ENCODE results near the gene CDC42BPA.

CDC42BPA gene

DNA sequence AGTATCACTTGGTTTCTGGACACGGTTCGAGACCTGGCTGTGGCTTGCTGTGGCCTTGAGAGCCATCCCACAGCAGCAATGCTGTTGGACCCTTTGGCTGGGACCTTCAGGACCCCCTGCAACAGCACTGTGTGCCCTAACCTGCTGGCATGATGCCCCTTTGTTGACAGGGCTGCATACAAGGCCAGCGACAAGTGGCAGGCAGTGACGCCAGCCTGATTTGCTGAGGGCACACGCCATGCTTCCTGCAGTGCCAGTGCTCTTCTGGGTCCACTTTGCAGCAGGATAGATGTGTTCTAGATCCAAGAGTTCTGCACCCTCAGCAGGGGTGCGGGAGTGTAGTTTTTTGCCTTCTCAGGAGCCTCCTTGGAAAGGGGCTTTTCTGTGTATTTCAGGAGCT lies 345.4 kb downstream of the CDC42BPA start:
- H3K4me1 Mint-ChIP-seq: peaks cover 6% of the 10 kb centered on the region
- ATAC-seq: no peak
- H3K9me3 Mint-ChIP-seq: peaks cover 6% of the 10 kb centered on the region
- no peak overlapping the region for H3K4me3 Mint-ChIP-seq
- H3K27ac Mint-ChIP-seq: no peak overlapping the region
- H3K27me3 Mint-ChIP-seq: no peaks in the 10 kb centered on the region
- peaks cover 45% of the 10 kb centered on the region for H3K36me3 Mint-ChIP-seq

DNA sequence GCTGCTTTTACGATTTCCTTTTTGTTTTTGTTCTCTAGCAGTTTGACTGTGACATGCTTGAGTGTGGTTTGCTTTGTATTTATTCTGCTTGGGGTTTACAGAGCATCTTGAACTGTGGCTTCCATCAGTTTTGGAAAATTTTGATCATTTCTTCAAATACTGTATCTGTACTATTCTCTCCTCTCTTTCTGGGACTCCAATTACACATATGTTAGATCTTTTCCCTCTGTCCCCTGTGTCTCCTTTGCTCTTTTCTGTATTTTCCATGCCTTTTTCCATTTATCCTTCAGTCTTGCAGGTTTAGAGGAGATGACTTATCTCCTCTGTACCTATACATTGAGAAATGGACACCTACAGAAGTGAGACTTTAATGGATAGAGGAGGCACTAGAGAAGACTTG lies 346.5 kb downstream of the CDC42BPA start:
- no peak for ATAC-seq
- H3K36me3 Mint-ChIP-seq: peaks cover 49% of the 10 kb centered on the region
- H3K27me3 Mint-ChIP-seq: no peaks in the 10 kb centered on the region
- no peak overlapping the region for H3K27ac Mint-ChIP-seq
- H3K4me3 Mint-ChIP-seq: no peak overlapping the region
- peaks cover 6% of the 10 kb centered on the region for H3K4me1 Mint-ChIP-seq
- peaks cover 6% of the 10 kb centered on the region for H3K9me3 Mint-ChIP-seq

DNA sequence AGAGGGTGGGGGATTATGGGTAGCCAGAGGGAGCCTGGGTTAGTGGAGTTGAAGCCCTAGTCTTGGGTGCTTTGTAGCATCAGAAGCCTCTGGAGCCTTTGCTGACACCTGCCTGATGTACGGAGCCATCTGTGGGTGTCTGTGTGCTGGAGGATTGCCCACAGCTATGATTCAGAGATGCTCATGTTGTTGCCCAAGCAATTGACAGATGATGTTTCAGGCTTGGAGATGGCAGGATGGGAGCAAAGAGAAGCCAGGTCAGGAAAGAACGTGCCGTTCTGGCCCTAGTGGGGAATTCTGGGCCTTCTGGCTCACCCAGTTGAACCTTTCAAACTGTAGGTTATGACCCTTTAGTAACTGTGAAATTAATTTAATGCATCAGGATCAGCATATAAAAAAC lies 350.6 kb downstream of the CDC42BPA start:
- Mint-ChIP-seq H3K27me3 (no peaks in the 10 kb centered on the region), H3K27ac (no peak overlapping the region), H3K36me3 (peaks cover 72% of the 10 kb centered on the region), H3K4me3 (no peak overlapping the region), H3K4me1 (peaks cover 23% of the 10 kb centered on the region), H3K9me3 (peaks cover 6% of the 10 kb centered on the region)
- ATAC-seq: no peak

DNA sequence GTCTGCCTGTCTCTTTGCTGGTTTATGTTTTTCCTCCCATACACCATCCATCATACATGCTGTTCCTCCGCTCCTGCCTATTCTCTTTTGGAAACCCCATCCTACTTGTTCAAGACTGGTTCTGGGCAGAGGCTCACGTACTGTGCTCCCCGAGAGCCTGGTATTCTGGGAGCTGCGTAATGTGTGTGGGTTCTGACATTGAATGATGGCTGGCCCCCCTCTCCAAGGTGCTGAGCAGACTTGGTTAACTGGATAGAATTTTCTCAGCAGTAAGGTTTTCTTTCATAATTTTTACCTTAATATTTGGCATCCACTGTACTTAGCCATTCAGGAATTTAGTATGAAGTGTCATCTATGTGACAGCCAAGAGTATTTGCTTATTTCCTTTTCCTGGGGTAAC lies 351.6 kb downstream of the CDC42BPA start:
- Mint-ChIP-seq H3K36me3 (peaks cover 66% of the 10 kb centered on the region), H3K27me3 (no peaks in the 10 kb centered on the region), H3K9me3 (peaks cover 1% of the 10 kb centered on the region), H3K27ac (no peak overlapping the region), H3K4me1 (peaks cover 17% of the 10 kb centered on the region), H3K4me3 (no peak overlapping the region)
- ATAC-seq: no peak

DNA sequence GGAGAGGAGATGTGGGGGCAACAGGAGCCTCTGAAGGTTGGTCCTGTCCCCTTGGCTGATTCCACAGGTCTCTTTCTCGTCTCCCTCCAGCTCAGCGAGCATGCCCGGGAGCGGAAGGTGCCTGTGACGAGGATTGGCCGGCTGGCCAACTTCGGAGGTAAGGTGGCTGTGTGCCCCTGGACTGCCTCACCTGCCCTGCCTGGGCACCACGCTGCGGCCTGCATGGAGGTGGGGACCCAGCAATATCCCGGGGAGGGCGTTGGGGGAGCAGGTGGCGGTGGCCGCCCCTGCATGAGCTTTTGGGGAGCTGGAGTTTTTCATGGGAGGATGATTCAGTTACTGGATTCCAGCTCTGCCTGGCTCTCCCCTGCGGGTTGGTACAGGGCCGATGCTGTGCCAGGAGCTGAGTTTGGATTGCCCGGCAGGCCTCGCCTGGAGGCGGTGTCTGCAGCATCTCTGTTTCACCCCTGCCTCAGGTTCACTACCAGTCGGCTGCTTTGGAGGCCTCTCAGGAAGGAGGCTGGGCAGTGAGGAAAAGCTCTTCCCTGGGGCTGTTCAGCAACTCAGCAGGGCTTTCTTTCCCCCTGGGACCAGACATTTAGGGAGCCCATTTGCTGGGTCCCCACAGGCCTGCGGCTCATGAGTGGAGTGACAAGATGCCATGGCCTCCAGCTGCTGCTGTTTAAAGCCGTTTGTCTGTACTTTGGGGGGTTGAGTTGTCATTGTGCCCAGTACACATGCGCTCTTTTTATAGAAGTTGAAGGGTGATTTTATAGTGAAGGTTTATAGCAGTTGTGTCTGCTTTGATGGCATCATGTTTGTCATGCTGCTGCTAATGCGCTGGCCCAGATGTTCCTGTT lies 352.5 kb downstream of the CDC42BPA start:
- Mint-ChIP-seq H3K36me3 (peaks cover 62% of the 10 kb centered on the region), H3K27me3 (no peaks in the 10 kb centered on the region), H3K9me3 (no peaks in the 10 kb centered on the region), H3K4me1 (peaks cover 24% of the 10 kb centered on the region), H3K27ac (peak overlapping the region; percentile 62), H3K4me3 (no peak overlapping the region)
- ATAC-seq: no peak

DNA sequence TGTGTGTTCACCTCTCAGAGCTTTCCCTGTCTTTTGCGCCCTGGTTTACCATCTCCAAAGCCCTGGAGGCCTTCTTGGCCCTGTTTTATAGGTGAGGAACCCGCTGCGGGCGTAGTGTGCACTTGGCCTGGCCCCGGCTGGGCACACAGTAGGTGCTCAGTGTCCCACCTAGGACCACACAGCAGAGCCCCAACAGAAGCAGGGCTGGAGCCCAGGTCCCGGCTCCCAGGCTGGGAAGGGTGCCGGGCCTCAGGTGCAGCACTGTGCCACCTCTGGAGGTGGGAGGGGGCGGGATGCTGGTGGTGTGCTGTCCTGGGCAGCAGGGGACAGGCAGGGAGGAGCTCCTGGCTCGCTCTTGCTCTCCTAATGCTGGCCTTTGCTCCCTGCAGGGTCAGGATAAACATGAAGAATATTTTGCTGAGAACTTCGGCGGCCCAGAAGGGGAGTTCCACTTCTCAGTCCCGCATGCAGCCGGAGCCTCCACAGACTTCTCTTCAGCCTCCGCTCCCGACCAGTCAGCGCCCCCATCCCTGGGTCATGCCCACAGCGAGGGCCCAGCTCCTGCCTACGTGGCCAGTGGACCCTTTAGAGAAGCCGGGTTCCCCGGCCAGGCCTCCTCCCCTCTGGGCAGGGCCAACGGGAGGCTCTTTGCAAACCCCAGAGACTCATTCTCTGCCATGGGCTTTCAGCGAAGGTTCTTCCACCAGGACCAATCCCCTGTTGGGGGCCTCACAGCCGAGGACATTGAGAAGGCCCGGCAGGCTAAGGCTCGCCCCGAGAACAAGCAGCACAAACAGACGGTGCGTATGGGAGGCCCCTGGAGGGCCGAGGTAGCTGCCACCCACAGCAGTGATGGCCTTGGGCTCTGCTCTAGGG lies 353.4 kb downstream of the CDC42BPA start:
- Mint-ChIP-seq H3K9me3 (no peaks in the 10 kb centered on the region), H3K4me1 (peaks cover 27% of the 10 kb centered on the region), H3K36me3 (peaks cover 56% of the 10 kb centered on the region), H3K27ac (peak overlapping the region; percentile 62), H3K27me3 (no peaks in the 10 kb centered on the region), H3K4me3 (no peak overlapping the region)
- no peak for ATAC-seq

DNA sequence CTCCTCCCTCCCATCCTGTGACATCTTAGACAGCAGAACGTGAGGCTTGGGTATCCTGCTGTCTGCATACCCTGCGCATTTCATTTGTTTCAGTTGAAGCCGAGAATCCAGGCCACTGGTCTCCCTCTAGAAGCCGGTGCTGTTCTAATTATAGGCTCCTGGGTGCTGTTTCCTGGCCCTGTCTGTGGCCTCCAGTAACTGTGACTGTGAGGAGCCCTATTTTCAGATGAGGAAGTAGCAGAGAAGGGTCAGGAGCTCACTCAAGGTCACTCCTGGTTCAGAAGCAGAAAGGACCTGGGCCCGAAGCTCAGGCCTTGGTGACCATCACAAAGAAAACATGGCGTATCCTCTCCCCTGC lies 354.2 kb downstream of the CDC42BPA start:
- Mint-ChIP-seq H3K9me3 (no peaks in the 10 kb centered on the region), H3K27ac (peak overlapping the region; percentile 62), H3K27me3 (no peaks in the 10 kb centered on the region), H3K4me1 (peaks cover 35% of the 10 kb centered on the region), H3K36me3 (peaks cover 48% of the 10 kb centered on the region), H3K4me3 (no peak overlapping the region)
- ATAC-seq: no peak

DNA sequence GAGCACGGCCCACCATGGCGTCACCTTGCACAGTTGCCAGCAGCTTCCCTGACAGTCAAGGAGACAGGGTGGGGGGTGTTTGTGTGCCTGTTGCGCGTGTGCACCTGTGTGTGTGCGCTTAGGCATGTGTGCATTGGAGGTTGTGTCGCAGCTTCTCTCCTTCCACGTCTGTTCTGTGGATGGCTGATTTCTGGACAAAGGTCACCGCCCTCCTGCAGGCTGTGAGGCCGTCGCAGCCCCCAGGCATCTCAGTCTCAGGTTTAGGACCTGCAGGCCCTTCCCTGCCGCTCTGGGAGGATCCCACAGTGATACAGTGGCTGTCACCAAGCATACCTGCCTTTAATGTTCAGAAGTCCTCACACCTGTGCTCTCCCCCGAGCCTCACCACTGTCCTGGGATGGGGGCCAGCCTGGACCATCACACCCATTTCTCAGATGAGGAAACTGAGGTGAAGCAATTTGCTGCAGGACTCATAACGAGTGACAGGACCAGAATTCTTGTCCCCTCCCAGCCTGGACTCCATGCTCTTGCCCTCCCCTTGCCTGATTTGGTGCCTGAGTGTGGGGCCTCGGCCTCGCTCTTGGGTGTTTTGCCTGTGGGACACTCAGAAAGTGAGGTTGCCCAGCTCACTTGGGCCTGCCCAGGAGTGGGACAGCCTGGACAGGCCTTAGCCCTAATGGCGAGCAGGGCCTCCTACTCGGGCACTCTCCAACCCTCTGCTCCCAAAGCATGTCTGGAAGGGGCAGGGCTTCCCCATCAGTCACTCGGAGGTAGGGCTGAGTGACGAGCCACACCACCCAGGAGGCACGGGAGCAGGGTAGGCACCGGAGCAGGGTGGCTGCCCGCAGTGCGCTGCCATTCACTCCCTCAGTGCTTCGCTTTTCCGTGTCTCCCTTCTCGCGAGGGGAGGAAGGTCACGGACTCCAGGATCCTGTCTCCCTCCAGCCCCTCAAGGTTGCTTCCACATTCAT lies 355.6 kb downstream of the CDC42BPA start:
- peaks cover 42% of the 10 kb centered on the region for H3K36me3 Mint-ChIP-seq
- peaks cover 49% of the 10 kb centered on the region for H3K4me1 Mint-ChIP-seq
- peak overlapping the region; percentile 62 for H3K27ac Mint-ChIP-seq
- no peaks in the 10 kb centered on the region for H3K9me3 Mint-ChIP-seq
- no peak overlapping the region for H3K4me3 Mint-ChIP-seq
- no peaks in the 10 kb centered on the region for H3K27me3 Mint-ChIP-seq
- no peak for ATAC-seq

DNA sequence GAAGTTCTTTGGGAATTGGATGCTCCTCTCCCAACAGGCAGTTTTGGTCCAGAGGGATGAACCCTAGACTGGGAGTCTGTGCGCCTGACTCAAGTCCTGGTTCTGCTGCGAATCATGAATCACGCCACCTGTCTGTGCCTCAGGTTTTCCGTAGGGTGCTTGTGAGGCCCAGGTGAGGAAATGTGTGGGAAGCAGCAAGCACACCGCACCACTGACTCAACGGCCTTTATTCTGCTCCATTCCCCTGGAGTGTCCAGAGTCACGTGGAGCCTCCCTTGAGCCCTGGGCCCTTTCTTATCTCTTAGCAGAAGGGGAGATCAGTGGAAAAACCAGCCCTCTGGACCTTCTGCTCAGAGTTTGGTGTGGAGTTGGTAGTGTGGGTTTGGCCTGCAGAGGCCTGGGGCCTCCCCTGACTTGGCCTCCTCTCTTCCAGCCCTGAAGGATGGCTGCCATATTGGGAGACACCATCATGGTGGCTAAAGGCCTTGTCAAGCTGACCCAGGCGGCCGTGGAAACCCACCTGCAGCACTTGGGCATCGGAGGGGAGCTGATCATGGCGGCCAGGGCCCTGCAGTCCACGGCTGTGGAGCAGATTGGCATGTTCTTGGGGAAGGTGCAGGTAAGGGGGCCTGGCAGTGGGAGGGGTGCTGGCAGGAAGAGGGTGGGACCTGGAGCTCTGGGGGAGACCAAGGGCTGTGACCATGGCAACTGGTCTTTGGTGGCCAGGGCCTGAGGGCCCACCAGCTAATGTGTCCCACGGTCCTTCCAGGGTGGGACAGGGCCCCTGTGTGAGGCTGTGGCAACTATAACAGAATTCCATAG lies 357.1 kb downstream of the CDC42BPA start:
- H3K27ac Mint-ChIP-seq: no peak overlapping the region
- no peaks in the 10 kb centered on the region for H3K27me3 Mint-ChIP-seq
- H3K36me3 Mint-ChIP-seq: peaks cover 42% of the 10 kb centered on the region
- H3K4me3 Mint-ChIP-seq: no peak overlapping the region
- peaks cover 8% of the 10 kb centered on the region for H3K9me3 Mint-ChIP-seq
- peaks cover 59% of the 10 kb centered on the region for H3K4me1 Mint-ChIP-seq
- no peak for ATAC-seq

DNA sequence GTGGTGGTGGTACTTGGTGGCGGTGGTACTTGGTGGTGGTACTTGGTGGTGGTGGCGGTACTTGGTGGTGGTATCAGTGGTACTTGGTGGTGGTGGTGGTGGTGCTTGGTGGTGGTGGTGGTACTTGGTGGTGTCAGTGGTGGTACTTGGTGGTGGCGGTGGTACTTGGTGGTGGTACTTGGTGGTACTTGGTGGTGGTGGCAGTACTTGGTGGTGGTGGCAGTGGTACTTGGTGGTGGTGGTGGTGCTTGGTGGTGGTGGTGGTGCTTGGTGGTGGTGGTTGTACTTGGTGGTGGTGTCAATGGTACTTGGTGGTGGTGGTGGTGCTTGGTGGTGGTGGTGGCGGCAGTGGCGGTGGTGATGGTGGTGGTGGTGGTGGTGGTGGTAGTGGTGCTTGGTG lies 358.0 kb downstream of the CDC42BPA start:
- ATAC-seq: peak; percentile 54
- Mint-ChIP-seq H3K4me1 (peaks cover 59% of the 10 kb centered on the region), H3K27me3 (no peaks in the 10 kb centered on the region), H3K36me3 (peaks cover 42% of the 10 kb centered on the region), H3K9me3 (peaks cover 16% of the 10 kb centered on the region), H3K27ac (no peak overlapping the region), H3K4me3 (no peak overlapping the region)

DNA sequence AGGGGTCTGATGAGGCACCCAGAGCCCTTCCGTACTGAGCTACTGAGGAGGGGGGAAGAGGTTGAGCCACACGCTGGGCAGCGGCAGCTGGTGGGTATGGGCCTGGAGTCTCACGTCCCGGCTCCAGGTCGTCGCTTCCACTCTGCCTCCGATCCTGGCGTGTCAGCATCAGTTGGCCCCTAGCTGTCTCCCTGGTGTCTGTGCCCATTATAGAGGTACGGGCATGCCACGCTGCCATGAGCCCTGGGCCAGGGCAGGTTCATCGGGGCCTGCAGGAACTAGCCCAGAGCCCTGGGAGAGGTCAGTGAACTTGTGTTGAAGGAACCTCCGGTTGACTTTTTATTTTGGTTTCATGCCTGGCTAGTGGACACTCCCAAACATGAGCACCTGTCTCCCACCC lies 360.0 kb downstream of the CDC42BPA start:
- peaks cover 43% of the 10 kb centered on the region for H3K36me3 Mint-ChIP-seq
- H3K9me3 Mint-ChIP-seq: peaks cover 16% of the 10 kb centered on the region
- H3K4me1 Mint-ChIP-seq: peaks cover 58% of the 10 kb centered on the region
- no peak overlapping the region for H3K4me3 Mint-ChIP-seq
- H3K27me3 Mint-ChIP-seq: no peaks in the 10 kb centered on the region
- no peak overlapping the region for H3K27ac Mint-ChIP-seq
- ATAC-seq: no peak

DNA sequence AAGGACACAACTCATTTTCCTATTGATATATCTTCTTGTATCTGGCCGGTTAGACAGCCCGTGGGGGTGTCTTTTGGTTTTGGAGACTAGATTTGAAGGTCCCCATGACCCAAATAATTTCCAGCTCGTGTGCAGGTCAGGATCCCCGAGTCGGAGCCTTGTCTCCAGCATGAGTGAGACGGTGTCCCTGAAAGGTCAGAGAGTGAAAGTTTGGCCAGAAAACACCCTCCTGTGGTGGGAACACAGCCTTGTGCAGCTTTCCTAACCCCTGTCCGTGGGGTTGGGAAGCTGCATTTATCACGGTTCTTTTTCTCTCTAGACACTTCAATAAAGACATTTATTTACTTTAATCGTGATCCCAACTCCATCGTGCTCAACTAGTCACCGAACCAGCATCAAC lies 360.6 kb downstream of the CDC42BPA start:
- ATAC-seq: no peak
- Mint-ChIP-seq H3K36me3 (peaks cover 41% of the 10 kb centered on the region), H3K27ac (no peak overlapping the region), H3K27me3 (no peaks in the 10 kb centered on the region), H3K4me3 (no peak overlapping the region), H3K9me3 (peaks cover 16% of the 10 kb centered on the region), H3K4me1 (peaks cover 56% of the 10 kb centered on the region)

DNA sequence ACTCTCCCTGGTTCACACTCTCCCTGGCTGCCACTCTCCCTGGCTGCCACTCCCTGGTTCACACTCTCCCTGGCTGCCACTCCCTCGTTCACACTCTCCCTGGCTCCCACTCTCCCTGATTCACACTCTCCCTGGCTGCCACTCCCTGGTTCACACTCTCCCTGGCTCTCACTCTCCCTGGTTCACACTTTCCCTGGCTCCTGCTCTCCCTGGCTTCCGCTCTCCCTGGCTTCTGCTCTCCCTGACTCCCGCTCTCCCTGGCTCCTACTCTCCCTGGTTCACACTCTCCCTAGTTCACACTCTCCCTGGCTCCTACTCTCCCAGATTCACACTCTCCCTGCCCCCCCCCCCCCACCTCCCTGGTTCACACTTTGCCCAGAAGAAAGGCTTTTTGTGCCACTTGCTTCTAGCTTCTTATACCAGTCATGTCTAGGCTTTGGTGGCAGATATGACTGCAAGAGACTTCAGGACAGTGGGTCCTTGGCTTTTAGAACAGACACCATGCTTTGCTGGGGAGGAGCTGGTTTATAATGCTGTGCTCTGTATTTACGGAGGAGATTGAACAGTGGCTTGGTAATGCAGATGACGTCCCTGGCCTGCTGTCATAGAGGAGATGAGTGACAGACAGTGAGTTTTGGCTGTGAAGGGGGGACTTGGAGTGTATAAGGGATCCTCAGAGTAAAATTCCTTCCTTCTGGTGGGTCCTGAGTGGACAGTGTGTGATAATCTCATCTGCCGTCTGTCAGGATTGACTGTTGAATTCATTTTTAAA lies 361.2 kb downstream of the CDC42BPA start:
- Mint-ChIP-seq H3K4me1 (peaks cover 60% of the 10 kb centered on the region), H3K4me3 (no peak overlapping the region), H3K27me3 (no peaks in the 10 kb centered on the region), H3K36me3 (peaks cover 39% of the 10 kb centered on the region), H3K9me3 (peaks cover 16% of the 10 kb centered on the region), H3K27ac (peak overlapping the region; percentile 79)
- no peak for ATAC-seq

All from stimulated activated memory B cell treated with anti-CD40 and anti-IgM and Interleukin-4, amounts not matched to agents 10 μg/mL and 1 μg/mL and 100 μg/mL, for 72 hours (primary cell).